Lower lobe of right lung (tissue), 2 donors: Measurements from ENCODE around the gene SERTM1. TPM values are rescaled to one million over a fixed set of nuclear protein-coding genes. Genes with fewer than 3 reads are reported as not detected.

ENCODE experiments used
- ATAC-seq, 2 donors: fragments of 200-7000 bp; cut with Tn5 transposase; one replicate each; pipeline ENCODE4 v1.9.1; 2020 to 2022; ENCODE audit warnings: mild to moderate bottlenecking in 2 of 2, moderate library complexity in 2 of 2
- DNase-seq: peaks from one replicate; pipeline ENCODE4 v3.0.0-alpha.2; 2020
- H3K27ac ChIP-seq: fragments of 200-600 bp; one replicate; pipeline ENCODE4 v1.8.0; 2022
- H3K27me3 ChIP-seq: fragments of 200-600 bp; one replicate; pipeline ENCODE4 v1.8.0; 2022; ENCODE audit warnings: low read depth
- H3K36me3 ChIP-seq: fragments of 200-600 bp; one replicate; pipeline ENCODE4 v1.8.0; 2022; ENCODE audit warnings: mild to moderate bottlenecking
- H3K4me1 ChIP-seq: fragments of 200-600 bp; one replicate; pipeline ENCODE4 v1.8.0; 2022
- H3K4me3 ChIP-seq: fragments of 200-600 bp; one replicate; pipeline ENCODE4 v1.8.0; 2022; ENCODE audit warnings: mild to moderate bottlenecking
- H3K9me3 ChIP-seq: fragments of 200-600 bp; one replicate; pipeline ENCODE4 v1.8.0; 2022
- intact Hi-C: fragments of 100-400 bp; cut with DNase I; formaldehyde crosslinking; loops from one replicate; pipeline ENCODE4 v1.11.0; 2022
- total RNA-seq: library from RNA; stranded (reverse); fragmentation: NEBNext Ultra II Directional; extraction: Animal tissue kit (Norgen Biotek cat#: 25700); gene quantifications from one replicate; pipeline ENCODE4 v1.2.1, GENCODE V29; 2021
- TF ChIP-seq, protein P1 (sequence below): fragments of 200-600 bp; IDR thresholded peaks from one replicate; pipeline ENCODE4 v1.8.0; 2022; ENCODE audit warnings: antibody characterized with exemption, mild to moderate bottlenecking
- donor health status: DM: no; HTN: yes; CAD: no; lungs with severe emphysema.

Gene SERTM1
- total RNA-seq, 1 donor from 2014 or later: 5.0 TPM

DNA sequence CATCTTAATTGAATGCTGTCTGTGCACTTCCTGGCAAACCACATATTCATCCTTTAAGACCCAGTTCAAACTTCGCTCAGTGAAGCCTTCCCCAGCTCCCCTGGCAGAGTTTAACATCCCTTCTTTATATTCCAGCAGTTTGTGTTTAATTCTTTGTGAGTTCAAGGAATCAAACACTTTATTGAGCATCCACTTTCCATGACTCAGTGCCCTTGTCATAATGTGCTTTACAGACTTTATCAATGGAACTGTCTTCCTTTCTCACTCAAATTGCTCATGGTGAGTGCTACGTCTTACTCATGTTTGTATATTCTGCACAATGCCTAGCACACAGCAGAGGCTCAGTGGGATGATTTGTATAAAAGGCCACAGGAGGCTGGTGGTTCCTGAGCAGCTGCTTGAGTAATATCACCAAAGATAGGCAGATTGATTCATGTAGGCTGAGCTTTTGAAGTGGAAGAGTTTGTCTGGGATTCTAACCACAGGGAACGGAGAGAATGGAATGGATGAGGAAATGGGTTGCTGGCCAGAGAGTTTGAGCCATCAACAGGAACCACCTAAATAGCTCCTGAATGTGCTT, 44.2 kb downstream of the SERTM1 start:
- H3K36me3 ChIP-seq: no peaks in the 10 kb centered on the region
- H3K9me3 ChIP-seq: no peaks in the 10 kb centered on the region
- ATAC-seq (no peak), DNase-seq (no peak)
- no peaks in the 10 kb centered on the region for H3K27me3 ChIP-seq
- H3K4me1 ChIP-seq: no peaks in the 10 kb centered on the region
- H3K4me3 ChIP-seq: no peak overlapping the region
- TF ChIP-seq, protein P1, sequence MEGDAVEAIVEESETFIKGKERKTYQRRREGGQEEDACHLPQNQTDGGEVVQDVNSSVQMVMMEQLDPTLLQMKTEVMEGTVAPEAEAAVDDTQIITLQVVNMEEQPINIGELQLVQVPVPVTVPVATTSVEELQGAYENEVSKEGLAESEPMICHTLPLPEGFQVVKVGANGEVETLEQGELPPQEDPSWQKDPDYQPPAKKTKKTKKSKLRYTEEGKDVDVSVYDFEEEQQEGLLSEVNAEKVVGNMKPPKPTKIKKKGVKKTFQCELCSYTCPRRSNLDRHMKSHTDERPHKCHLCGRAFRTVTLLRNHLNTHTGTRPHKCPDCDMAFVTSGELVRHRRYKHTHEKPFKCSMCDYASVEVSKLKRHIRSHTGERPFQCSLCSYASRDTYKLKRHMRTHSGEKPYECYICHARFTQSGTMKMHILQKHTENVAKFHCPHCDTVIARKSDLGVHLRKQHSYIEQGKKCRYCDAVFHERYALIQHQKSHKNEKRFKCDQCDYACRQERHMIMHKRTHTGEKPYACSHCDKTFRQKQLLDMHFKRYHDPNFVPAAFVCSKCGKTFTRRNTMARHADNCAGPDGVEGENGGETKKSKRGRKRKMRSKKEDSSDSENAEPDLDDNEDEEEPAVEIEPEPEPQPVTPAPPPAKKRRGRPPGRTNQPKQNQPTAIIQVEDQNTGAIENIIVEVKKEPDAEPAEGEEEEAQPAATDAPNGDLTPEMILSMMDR: no peak
- intact Hi-C loops: no loop called here
- no peak overlapping the region for H3K27ac ChIP-seq

DNA sequence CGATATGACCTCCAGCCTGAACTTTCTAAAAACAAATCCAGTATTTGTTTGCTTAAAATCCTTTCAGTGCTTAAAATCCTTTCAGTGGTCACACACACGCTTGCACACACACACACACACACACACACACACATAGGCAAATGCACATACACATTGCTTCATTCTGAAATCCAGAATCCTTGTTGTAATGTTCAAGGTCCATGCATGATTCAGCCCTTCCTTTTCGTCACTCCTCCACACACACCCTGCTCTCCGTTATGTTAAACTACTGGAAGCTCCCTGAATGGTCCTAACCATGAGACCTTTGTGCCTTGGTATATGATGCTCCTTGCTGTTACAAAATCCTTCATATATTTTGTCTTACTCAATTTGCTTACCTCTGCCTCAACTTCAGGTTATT, 44.9 kb downstream of the SERTM1 start:
- TF ChIP-seq, protein P1: no peak
- no peak overlapping the region for H3K4me3 ChIP-seq

DNA sequence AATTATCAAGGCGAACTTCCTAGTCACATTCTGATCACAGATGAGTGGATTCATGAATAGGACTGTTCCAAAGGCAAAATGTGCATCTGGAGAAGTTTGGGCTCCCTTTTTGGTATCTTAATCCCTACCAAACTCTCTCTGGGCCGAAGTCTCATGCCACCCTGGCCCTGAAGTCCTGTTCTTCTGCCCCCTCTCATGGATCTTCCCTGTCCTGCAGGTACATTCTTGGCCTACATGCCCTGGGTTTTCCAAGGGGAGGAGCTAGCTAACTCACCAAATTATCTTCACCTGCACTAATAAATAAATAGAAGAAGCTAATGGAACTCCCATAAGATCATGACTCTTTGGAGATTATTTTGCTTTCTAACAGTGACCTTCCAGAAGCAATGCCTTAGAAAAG, 50.3 kb downstream of the SERTM1 start:
- Histone ChIP-seq H3K4me1 (no peaks in the 10 kb centered on the region), H3K4me3 (no peak overlapping the region), H3K9me3 (no peaks in the 10 kb centered on the region), H3K27me3 (no peaks in the 10 kb centered on the region), H3K36me3 (no peaks in the 10 kb centered on the region), H3K27ac (no peak overlapping the region)
- DNase-seq (no peak), ATAC-seq (no peak)
- intact Hi-C loops: no loop called here
- TF ChIP-seq, protein P1: no peak

More for the DNA sequence above, 44.9 kb downstream of the SERTM1 start:
- Histone ChIP-seq H3K36me3 (no peaks in the 10 kb centered on the region), H3K27me3 (no peaks in the 10 kb centered on the region), H3K4me1 (no peaks in the 10 kb centered on the region), H3K27ac (no peak overlapping the region), H3K9me3 (no peaks in the 10 kb centered on the region)
- DNase-seq (no peak), ATAC-seq (no peak)
- intact Hi-C loops: no loop called here

DNA sequence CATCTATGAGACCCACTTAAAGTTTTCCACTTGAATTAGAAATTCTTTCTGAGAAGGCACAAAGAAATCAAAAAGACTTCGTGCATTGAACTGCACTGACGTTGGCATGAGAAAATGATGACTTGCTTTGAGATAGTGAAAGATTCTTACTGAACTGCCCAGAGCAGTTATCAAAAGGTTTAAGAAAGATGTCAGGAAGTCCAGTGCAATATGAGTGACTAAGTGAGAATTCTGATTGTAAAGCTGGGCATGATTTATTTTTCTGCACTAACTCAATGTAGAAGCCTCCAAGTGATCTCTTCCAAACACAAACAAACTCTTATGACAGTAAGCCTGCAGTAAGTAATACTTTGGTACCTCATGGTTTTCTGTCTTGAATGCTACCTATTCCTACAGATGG, 52.1 kb downstream of the SERTM1 start:
- H3K4me3 ChIP-seq: no peak overlapping the region
- DNase-seq (no peak), ATAC-seq (no peak)
- H3K4me1 ChIP-seq: no peaks in the 10 kb centered on the region
- no peaks in the 10 kb centered on the region for H3K36me3 ChIP-seq
- H3K27me3 ChIP-seq: no peaks in the 10 kb centered on the region
- no peaks in the 10 kb centered on the region for H3K9me3 ChIP-seq
- TF ChIP-seq, protein P1: no peak
- H3K27ac ChIP-seq: no peak overlapping the region
- intact Hi-C loops: no loop called here

DNA sequence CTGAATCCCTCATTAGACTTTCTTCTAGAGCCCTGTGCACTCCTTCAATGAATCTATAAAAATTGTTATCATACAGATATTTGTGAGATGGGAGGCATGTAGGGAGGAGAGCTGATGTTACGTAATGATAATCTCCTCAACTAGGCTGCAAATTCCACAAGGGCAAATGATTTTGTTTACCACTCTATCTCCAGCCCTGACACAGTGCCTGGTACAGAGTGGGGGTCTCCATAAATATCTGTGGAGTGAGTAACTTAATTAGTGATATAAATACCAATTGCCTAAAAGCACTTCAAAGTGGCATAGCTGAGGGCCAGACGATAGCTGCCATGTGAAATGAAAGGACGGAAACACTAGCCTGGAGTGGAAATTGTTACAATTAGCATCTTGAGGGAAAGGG, 54.2 kb downstream of the SERTM1 start:
- TF ChIP-seq, protein P1: no peak
- intact Hi-C loops: no loop called here
- ATAC-seq (no peak), DNase-seq (no peak)
- Histone ChIP-seq H3K4me3 (no peak overlapping the region), H3K27me3 (no peaks in the 10 kb centered on the region), H3K36me3 (no peaks in the 10 kb centered on the region), H3K4me1 (no peaks in the 10 kb centered on the region), H3K9me3 (no peaks in the 10 kb centered on the region), H3K27ac (no peak overlapping the region)
